ENCODE results near the gene PFKFB2.
"Not testable (repeated sequence)": the region's sequence is repeated elsewhere in the genome, so short reads cannot be mapped to it uniquely, and the experiment has no call there.

PFKFB2 gene

GRCh38 chr1:207039380-207040180, 13.5 kb upstream of the PFKFB2 start:
- DNase-seq (ENCODE audit: low read depth) = no peak

DNA sequence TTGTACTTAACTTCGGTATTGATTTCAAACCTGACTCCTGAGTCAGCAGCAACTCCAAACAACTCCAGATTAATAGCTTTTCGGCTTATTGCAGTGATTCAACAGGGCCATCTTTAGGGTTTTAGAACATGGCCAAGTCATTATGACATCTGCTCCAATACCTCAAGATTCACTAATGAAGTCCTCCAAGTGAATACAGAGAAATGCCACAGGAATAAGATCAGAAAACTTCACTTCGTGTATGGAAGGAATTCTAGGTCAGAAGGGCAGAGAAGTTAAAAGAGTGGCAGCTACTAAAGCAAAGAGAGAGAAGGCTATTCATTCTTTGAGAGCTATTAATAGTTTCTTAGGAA, 12.9 kb upstream of the PFKFB2 start:
- no peak for DNase-seq (ENCODE audit: low read depth)

DNA sequence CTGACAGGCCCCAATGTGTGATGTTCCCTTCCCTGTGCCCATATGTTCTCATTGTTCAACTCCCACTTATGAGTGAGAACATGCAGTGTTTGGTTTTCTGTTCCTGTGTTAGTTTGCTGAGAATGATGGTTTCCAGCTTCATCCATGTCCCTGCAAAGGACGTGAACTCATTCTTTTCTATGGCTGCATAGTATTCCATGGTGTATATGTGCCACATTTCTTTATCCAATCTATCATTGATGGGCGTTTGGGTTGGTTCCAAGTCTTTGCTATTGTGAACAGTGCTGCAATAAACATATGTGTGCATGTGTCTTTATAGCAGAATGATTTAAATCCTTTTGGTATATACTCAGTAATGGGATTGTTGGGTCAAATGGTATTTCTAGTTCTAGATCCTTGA, 11.7 kb upstream of the PFKFB2 start:
- not testable (repeated sequence) for DNase-seq (ENCODE audit: low read depth)

DNA sequence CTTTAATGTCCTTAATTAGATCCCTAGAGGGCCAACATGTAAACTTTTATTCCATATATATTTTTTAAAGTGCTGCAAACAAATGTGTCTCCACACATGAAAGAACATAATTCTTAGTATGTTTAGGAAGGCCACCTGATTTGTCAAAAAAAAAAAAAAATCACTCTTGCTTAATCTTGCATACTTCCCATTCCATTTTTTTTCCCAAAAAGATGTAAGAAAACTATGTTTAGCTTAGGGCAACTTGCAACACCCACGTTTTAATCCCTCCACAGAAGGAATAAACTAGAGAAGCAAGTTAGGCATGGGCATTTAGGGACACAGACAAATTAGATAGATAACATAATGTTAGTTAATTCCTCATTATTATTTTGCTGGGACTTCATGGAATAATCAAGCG, 7.6 kb upstream of the PFKFB2 start:
- DNase-seq (ENCODE audit: low read depth) = no peak

DNA sequence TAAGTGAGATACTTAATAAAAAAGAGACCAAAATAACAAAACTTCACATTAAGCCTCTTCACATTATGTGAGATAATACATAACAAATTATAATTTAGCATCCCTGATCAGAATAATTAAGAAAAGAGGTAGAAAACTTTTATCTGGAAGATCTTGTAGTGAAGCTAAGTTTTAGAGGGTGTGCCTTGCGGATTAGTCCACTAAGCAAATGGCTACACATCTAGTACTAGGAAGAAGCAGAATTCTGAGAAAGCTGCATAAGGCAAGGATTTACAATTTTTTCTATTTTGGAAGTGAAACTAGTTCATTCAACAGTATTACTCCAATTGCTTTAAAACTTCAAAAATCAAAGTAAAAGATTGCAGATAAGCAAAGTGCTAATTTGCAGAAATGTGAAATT, 5.6 kb upstream of the PFKFB2 start:
- no peak for DNase-seq (ENCODE audit: low read depth)

DNA sequence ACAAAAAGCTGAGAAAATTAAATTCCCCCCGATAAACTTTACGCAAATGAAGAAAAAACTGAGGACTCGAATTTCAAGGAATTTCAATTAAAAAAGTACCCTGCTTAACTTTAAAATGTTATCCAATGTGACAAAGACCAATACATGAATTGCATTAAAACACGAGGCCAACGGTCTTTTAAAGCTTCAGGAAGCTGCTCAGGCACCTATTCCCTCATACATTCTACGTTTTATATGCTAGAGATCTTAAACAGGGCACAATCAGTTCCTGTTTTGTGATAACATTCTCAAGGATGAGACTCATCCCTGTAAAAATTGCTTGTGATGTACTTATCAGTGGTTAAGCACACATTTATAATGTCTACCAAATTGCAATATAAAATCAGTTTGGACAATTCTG, 5.0 kb upstream of the PFKFB2 start:
- no peak for DNase-seq (ENCODE audit: low read depth)

GRCh38 chr1:207049054-207049453, 4.0 kb upstream of the PFKFB2 start:
- no peak for DNase-seq (ENCODE audit: low read depth)

GRCh38 chr1:207049514-207049913, 3.6 kb upstream of the PFKFB2 start:
- no peak for DNase-seq (ENCODE audit: low read depth)

DNA sequence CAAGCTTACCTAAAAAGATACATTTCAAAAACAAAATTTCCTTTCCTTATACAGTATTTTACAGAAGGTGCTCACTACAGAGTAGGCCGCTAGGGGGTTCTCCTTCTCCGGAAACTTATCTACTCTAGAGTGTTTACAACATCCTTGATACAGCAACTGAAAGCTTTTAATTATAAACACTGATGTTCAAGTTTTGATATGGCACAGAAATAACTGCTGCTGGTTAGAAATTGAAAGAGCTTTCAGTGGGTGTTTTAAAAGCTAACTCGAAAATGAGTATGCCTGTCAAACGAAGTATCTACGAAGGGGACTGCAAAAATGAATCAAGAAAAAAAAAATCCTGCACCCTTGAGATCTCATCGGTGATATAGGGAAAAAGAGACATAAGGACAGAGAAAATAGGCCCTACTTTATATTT, 3.1 kb upstream of the PFKFB2 start:
- DNase-seq (ENCODE audit: low read depth) = no peak

DNA sequence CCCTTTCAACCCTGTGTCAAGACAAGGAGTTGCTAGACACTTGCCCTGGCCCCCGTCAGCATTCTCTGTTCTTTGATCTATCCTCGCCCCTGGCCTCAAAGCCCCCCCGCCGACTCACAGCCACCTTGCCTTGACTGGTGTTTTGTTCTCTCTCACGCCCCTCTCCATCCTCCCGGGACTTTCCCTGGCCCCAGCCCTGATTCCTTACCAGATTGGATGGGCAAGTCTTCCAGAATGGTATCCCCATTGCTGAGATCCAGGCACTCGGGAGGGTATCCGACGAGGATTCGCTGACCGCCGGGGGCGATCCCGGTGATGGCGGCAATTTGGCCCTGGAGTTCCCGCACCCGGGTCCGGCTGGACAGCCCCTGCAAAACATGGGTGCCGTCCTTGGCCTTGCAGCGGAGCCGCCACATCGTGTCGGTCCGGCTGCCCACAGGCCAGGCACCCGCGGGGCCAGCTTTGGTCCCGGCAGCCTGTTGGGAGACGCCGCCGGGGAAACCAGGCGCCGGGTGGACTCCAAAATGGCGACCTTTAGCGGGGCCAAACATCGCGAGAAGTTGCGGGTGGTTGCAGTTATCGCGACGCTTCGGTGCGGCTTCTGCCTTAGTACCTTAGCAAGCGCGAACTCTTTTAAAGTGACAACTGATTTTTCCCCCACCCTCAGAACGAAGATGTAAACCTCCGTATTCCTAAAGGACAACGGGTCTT, 2.4 kb upstream of the PFKFB2 start:
- peak; percentile 88 for DNase-seq (ENCODE audit: low read depth)

DNA sequence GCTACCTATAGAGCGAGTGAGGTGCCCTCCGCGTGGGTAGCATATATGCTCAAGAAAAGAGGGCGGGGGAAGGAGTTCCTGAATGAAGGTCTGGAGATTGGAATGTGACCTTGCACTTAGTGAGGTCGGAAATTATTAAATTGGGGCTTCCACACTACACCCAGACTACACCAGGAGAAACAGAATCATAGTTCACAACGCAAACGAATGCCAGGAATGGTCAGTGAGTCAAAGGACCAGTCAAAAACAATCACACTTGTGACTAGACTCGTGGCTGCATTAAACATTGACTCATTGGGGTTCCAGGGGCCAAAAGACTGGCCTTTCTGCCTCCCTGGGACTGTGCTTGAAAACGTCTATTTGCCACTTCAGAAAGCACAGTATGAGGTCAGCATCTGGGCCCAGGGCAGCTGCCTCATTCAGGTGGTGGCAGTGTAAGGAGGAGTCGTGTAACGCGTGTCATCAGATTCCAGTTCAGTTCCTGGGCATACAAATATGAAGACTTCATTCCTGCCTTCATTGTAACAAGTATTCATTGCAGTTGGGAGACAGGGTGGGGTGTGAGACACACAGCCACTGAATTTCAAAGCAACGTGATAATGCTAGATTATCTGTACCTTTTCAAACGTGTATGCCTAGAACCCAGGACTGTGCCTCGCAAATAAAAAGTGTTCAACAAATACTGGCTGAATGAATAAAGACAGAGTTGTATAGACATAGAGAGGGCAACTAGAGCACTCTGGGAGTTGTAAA, 1.7 kb upstream of the PFKFB2 start, which contains the start of gene YOD1:
Gene YOD1 (minus strand): TSS at position 18 of the 753 bp plus-strand sequence. CDS start 178 bp downstream, outside the sequence.
- peak; percentile 11 for DNase-seq (ENCODE audit: low read depth)

- no peak for DNase-seq (ENCODE audit: low read depth)
Observed at GRCh38 chr1:207054491-207054890, 1.4 kb downstream of the PFKFB2 start.

DNA sequence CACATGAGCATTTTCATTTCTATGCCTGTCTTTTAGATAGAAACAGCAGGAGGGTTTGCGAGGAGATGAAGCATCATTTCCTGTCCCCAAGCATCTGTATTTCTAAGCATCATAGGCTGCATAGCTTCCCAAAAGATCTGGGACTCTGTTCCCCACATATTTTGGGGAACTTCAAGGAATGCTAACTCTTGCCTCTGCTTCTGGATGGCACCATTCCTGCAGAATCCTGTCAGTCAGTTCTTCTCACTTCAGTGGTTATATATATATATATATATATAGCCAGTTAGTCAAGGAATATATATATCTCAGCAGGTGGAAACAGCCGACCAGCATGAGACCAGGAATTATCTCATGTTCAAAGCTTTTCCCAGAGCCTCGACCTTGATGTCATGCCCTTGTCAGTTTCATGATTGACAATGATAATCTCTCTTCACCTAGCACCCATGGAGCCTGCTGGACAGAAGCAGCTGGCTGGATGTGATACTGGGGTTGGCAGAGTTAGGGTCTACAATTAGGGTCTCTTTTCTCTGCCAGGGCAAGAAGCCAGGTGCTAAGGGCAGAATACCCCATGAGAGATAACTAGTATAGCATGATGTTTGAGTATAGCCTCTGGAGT, 2.4 kb downstream of the PFKFB2 start:
- DNase-seq (ENCODE audit: low read depth) = no peak

GRCh38 chr1:207056673-207057072, 3.6 kb downstream of the PFKFB2 start:
- no peak for DNase-seq (ENCODE audit: low read depth)

DNA sequence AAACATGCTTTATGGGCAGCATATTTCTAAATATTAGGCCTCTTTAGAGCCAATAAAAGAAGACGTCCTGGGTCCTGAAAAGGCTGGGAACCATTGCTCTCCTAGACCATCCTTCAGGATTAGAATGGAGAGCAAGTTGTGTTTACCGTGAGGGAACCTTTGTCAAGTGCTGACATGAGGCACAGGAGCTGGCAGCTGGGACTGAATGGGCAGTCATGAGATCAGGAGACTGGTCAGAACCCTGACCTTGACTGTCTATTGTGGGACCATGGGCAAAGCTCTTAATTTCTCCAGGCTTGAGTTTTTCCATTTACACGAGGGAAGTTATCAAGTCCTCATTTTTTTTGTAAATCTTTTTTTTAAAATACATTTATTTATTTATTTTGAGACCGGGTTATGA, 5.2 kb downstream of the PFKFB2 start:
- DNase-seq (ENCODE audit: low read depth) = no peak

DNA sequence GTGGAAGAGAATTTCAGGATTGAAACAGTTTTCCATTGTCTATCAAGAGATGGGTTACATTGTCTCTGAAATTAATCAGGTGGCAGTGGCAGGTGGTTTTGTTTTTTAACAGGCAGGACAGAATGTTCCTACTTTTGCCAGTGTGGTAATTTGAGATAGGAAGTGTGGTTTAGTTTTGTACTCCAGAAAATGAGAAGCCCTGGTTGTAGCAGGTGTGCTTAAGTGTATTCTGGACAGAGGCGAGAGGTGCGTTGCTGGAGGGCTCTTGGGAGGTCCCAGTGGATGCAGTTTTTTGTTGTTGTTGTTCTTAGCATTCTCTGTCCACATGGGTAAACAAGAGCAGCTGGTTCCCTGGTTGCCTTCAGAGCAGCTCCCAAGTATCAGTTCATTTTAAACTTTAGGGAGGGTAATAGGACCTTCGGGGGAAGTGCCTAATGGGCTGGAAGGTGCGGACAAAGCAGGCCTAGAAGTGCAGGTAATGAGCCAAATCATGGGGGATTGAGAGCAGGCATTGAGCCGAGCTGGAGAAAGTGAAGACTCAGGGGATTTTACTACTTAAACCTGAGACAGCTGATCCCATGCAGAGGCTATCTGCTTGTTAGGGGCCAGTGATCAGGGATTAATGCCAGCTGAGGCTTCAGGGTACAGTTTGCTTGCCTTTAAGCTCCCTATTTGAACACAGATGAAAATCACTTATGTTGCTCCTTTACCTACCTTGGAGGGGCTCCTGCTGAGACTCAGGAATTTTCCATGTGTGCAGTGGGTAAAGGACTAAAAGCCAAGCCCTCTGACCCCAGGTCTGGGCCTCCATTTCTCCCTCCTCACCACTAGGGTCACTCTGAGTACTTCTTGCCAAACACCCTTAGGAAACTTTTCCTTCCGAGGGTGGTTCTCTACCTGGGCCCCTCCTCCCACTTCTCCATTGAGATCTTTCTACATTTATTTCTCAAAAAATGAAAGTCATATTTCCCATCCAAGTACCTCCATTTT, 6.1 kb downstream of the PFKFB2 start:
- DNase-seq (ENCODE audit: low read depth) = no peak

DNA sequence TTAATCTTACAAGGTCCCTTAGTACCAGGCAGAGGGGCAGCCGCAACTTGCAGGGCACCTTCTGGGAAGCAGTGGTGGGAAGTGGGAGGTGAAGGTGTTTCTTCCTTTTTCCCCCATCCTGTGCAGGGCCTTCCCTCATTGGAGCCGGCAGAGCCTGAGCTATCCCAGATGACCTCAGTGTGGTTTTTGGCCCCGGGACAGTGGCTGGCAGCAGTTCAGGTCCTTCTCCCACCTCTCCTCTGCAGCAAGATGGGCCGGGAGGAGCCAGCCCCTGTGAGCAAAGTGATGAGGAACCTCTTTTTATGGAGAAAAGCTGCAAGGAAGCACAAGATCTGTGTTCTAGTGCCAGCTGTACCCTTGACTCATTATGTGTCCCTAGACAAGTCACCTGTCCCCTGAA, 6.8 kb downstream of the PFKFB2 start:
- DNase-seq (ENCODE audit: low read depth) = no peak

GRCh38 chr1:207060596-207060995, 7.5 kb downstream of the PFKFB2 start:
- DNase-seq (ENCODE audit: low read depth) = no peak

- DNase-seq (ENCODE audit: low read depth) = no peak
Observed at GRCh38 chr1:207062058-207062457, 9.0 kb downstream of the PFKFB2 start.

DNA sequence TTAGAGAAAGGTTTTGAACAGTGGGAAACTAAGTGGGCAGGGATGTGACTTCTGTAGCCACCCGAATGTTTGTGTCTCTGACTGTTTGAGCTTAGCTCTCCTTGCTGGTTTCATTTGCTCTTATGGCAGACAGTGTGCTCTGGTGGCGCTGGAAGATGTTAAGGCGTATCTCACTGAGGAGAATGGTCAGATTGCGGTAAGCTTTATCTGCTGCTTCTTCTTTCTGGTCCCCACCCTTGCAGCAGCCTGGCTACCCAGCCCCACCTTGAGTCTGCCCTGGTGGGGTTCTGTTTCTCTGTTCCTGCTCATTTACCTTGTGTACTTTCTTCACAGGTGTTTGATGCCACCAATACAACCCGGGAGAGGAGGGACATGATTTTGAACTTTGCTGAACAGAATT, 9.9 kb downstream of the PFKFB2 start:
- no peak for DNase-seq (ENCODE audit: low read depth)

DNA sequence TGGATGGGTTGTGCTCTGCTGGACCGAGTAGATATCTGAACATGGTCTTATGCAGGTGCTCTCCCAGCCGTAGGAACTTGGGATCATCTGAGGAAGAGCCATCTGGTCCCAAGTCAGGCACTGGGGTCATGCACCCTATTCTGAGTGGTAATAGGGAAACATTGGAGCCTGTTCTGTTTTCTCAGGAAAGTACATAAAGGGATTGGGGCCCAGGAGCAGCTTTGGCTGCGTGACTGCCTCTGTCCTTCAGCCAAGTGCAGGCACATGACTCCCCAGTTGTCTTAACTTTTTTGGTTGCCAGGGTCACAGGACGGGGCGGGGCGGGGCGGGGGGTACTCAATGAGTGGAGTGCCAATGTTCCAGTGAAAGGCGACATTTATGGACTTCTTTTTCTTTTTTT, 11.5 kb downstream of the PFKFB2 start:
- no peak for DNase-seq (ENCODE audit: low read depth)

Measured in activated T-cell treated with anti-CD3 and anti-CD28 coated beads for 48 hours (primary cell).